Measurements from ENCODE around the gene ZSCAN21. TPM values are rescaled to one million over a fixed set of nuclear protein-coding genes. Genes with fewer than 3 reads are reported as not detected.

ZSCAN21 gene
- total and polyA plus RNA-seq, 5 experiments from 2014 or later: 5.2 to 11.2 (median 8.3) TPM

GRCh38 chr7:100015232-100016214 is 34.1 kb upstream of the ZSCAN21 start, which contains the start of gene ZKSCAN1:
TSS of gene ZKSCAN1 (plus strand) at chr7:100015596. CDS start at chr7:100023507, 7,911 bp downstream.
- peaks cover 19 to 56% (median 45%) of the 10 kb centered on the region in 4 donors for H3K4me1 Mint-ChIP-seq

GRCh38 chr7:100016215-100016901 is 33.2 kb upstream of the ZSCAN21 start:
- DNase-seq: no peak
- Mint-ChIP-seq H3K36me3 (peaks cover 0 to 23% (median 2%) of the 10 kb centered on the region in 3 donors), H3K4me3 (peak overlapping the region; percentile 87 to 96 (median 91)), H3K27ac (peak overlapping the region; percentile 90 to 99 (median 98)), H3K27me3 (no peaks in the 10 kb centered on the region), H3K9me3 (no peaks in the 10 kb centered on the region), H3K4me1 (peaks cover 19 to 61% (median 48%) of the 10 kb centered on the region in 4 donors)
- POLR2A ChIA-PET: interaction anchor here (0.8 to 2.5 kb wide), 9 partner anchors 9 to 103 kb away, joined by 3 to 16 read pairs (median 6); partner anchors contain the start of genes CNPY4 and ZSCAN21
- no peak for ATAC-seq

More at GRCh38 chr7:100015232-100016214, 34.1 kb upstream of the ZSCAN21 start, which contains the start of gene ZKSCAN1:
- Mint-ChIP-seq H3K9me3 (no peaks in the 10 kb centered on the region), H3K36me3 (peaks cover 0 to 23% (median 2%) of the 10 kb centered on the region in 3 donors), H3K27me3 (no peaks in the 10 kb centered on the region), H3K4me3 (peak within 1 kb of the TSS; percentile 87 to 96 (median 91)), H3K27ac (peak within 1 kb of the TSS; percentile 91 to 99 (median 98))
- ATAC-seq: peak; percentile 95 to 97
- POLR2A ChIA-PET: interaction anchor here (0.5 to 2.5 kb wide), 23 partner anchors 10 to 544 kb away, joined by 3 to 16 read pairs (median 4); partner anchors contain the start of genes COPS6, MBLAC1, TRIM4 and ZKSCAN5
- peak; percentile 74 to 92 (median 80) for DNase-seq

- H3K9me3 Mint-ChIP-seq: no peaks in the 10 kb centered on the region
- H3K27me3 Mint-ChIP-seq: no peaks in the 10 kb centered on the region
- ATAC-seq (no peak), DNase-seq (no peak)
- peak overlapping the region in 5 of 10 donors; percentile 9 to 70 (median 62) for H3K27ac Mint-ChIP-seq
- H3K4me3 Mint-ChIP-seq: peak overlapping the region in 8 of 10 donors; percentile 18 to 90 (median 38)
- POLR2A ChIA-PET: interaction anchor here (1.1 to 2.1 kb wide), 5 partner anchors 20 to 102 kb away, joined by 3 to 13 read pairs (median 5); partner anchors contain the start of genes CNPY4 and ZSCAN21
- H3K4me1 Mint-ChIP-seq: peaks cover 19 to 64% (median 51%) of the 10 kb centered on the region in 4 donors
- peaks cover 0 to 26% (median 2%) of the 10 kb centered on the region in 3 donors for H3K36me3 Mint-ChIP-seq
Observed at GRCh38 chr7:100017300-100017699, 32.3 kb upstream of the ZSCAN21 start.

- Mint-ChIP-seq H3K4me3 (peak overlapping the region in 4 of 10 donors; percentile 16 to 90 (median 37)), H3K9me3 (no peaks in the 10 kb centered on the region), H3K36me3 (peaks cover 0 to 32% (median 2%) of the 10 kb centered on the region in 3 donors), H3K27ac (peak overlapping the region in 5 of 10 donors; percentile 9 to 70 (median 49)), H3K4me1 (peaks cover 19 to 66% (median 53%) of the 10 kb centered on the region in 4 donors), H3K27me3 (no peaks in the 10 kb centered on the region)
- POLR2A ChIA-PET: interaction anchor here (1.1 to 2.1 kb wide), 2 partner anchors 21 to 24 kb away, joined by 3 to 13 read pairs; no protein-coding TSS in a partner anchor
- ATAC-seq (no peak), DNase-seq (no peak)
Observed at GRCh38 chr7:100017875-100018274, 31.7 kb upstream of the ZSCAN21 start.

GRCh38 chr7:100019908-100020307 is 29.7 kb upstream of the ZSCAN21 start:
- H3K36me3 Mint-ChIP-seq: peaks cover 0 to 51% (median 5%) of the 10 kb centered on the region in 3 donors
- POLR2A ChIA-PET: interaction anchor here (1.0 kb wide), 1 partner anchor 107 kb away, joined by 3 read pairs; the partner anchor contains the start of gene MBLAC1
- ATAC-seq (no peak), DNase-seq (no peak)
- peaks cover 19 to 60% (median 52%) of the 10 kb centered on the region in 4 donors for H3K4me1 Mint-ChIP-seq
- no peaks in the 10 kb centered on the region for H3K27me3 Mint-ChIP-seq
- H3K9me3 Mint-ChIP-seq: no peaks in the 10 kb centered on the region
- H3K4me3 Mint-ChIP-seq: no peak overlapping the region
- H3K27ac Mint-ChIP-seq: peak overlapping the region in 7 of 10 donors; percentile 17 to 61 (median 57)

- peaks cover 15 to 50% (median 45%) of the 10 kb centered on the region in 4 donors for H3K4me1 Mint-ChIP-seq
- no peak overlapping the region for H3K4me3 Mint-ChIP-seq
- H3K9me3 Mint-ChIP-seq: no peaks in the 10 kb centered on the region
- POLR2A ChIA-PET: interaction anchor here (0.6 to 1.6 kb wide), 6 partner anchors 23 to 104 kb away, joined by 3 to 5 read pairs (median 3); partner anchors contain the start of gene ZSCAN21
- no peaks in the 10 kb centered on the region for H3K27me3 Mint-ChIP-seq
- ATAC-seq: no peak
- DNase-seq: no peak
- H3K36me3 Mint-ChIP-seq: peaks cover 0 to 64% (median 5%) of the 10 kb centered on the region in 3 donors
- peak overlapping the region in 2 of 10 donors; percentile 27 to 29 for H3K27ac Mint-ChIP-seq
Observed at GRCh38 chr7:100021297-100021696, 28.3 kb upstream of the ZSCAN21 start.

- POLR2A ChIA-PET: no interaction called here
- Mint-ChIP-seq H3K4me3 (no peak overlapping the region), H3K27me3 (no peaks in the 10 kb centered on the region)
Observed at GRCh38 chr7:100022621-100023020, 27.0 kb upstream of the ZSCAN21 start.

GRCh38 chr7:100023526-100023925 is 26.0 kb upstream of the ZSCAN21 start:
- no peak for DNase-seq
- Mint-ChIP-seq H3K27ac (peak overlapping the region in 2 of 10 donors; percentile 22 to 44), H3K27me3 (no peaks in the 10 kb centered on the region), H3K4me3 (no peak overlapping the region), H3K9me3 (no peaks in the 10 kb centered on the region), H3K4me1 (peaks cover 8 to 32% (median 29%) of the 10 kb centered on the region in 4 donors), H3K36me3 (peaks cover 0 to 76% (median 4%) of the 10 kb centered on the region in 3 donors)
- no peak for ATAC-seq
- POLR2A ChIA-PET: no interaction called here

More at GRCh38 chr7:100022621-100023020, 27.0 kb upstream of the ZSCAN21 start:
- Mint-ChIP-seq H3K4me1 (peaks cover 11 to 39% (median 36%) of the 10 kb centered on the region in 4 donors), H3K36me3 (peaks cover 0 to 75% (median 5%) of the 10 kb centered on the region in 3 donors), H3K9me3 (no peaks in the 10 kb centered on the region), H3K27ac (no peak overlapping the region)
- ATAC-seq (no peak), DNase-seq (no peak)

- DNase-seq: no peak
- H3K27ac Mint-ChIP-seq: no peak overlapping the region
- H3K4me1 Mint-ChIP-seq: peaks cover 7 to 26% (median 23%) of the 10 kb centered on the region in 4 donors
- no peaks in the 10 kb centered on the region for H3K27me3 Mint-ChIP-seq
- H3K36me3 Mint-ChIP-seq: peaks cover 0 to 75% (median 3%) of the 10 kb centered on the region in 3 donors
- H3K9me3 Mint-ChIP-seq: no peaks in the 10 kb centered on the region
- H3K4me3 Mint-ChIP-seq: no peak overlapping the region
- no peak for ATAC-seq
- POLR2A ChIA-PET: interaction anchor here (1.9 kb wide), 1 partner anchor 9 kb away, joined by 7 read pairs; the partner anchor contains the start of gene ZKSCAN1
Observed at GRCh38 chr7:100024020-100024619, 25.5 kb upstream of the ZSCAN21 start.

- H3K4me3 Mint-ChIP-seq: no peak overlapping the region
- DNase-seq (no peak), ATAC-seq (no peak)
- H3K36me3 Mint-ChIP-seq: peaks cover 0 to 89% (median 10%) of the 10 kb centered on the region in 3 donors
- no peaks in the 10 kb centered on the region for H3K27me3 Mint-ChIP-seq
- no peaks in the 10 kb centered on the region for H3K9me3 Mint-ChIP-seq
- POLR2A ChIA-PET: interaction anchor here (0.7 kb wide), 2 partner anchors 11 to 72 kb away, joined by 3 to 5 read pairs; no protein-coding TSS in a partner anchor
- peaks cover 0 to 10% (median 5%) of the 10 kb centered on the region in 4 donors for H3K4me1 Mint-ChIP-seq
- no peak overlapping the region for H3K27ac Mint-ChIP-seq
Observed at GRCh38 chr7:100027197-100027596, 22.4 kb upstream of the ZSCAN21 start.

- H3K27ac Mint-ChIP-seq: peak overlapping the region in 2 of 10 donors; percentile 9 to 48
- H3K4me1 Mint-ChIP-seq: peaks cover 0 to 3% (median 0%) of the 10 kb centered on the region in 4 donors
- H3K4me3 Mint-ChIP-seq: no peak overlapping the region
- no peak for DNase-seq
- no peaks in the 10 kb centered on the region for H3K9me3 Mint-ChIP-seq
- H3K27me3 Mint-ChIP-seq: no peaks in the 10 kb centered on the region
- POLR2A ChIA-PET: interaction anchor here (0.6 to 1.0 kb wide), 2 partner anchors 15 to 252 kb away, joined by 3 read pairs; no protein-coding TSS in a partner anchor
- H3K36me3 Mint-ChIP-seq: peaks cover 4 to 89% (median 17%) of the 10 kb centered on the region in 3 donors
- ATAC-seq: no peak
Observed at GRCh38 chr7:100029596-100029995, 20.0 kb upstream of the ZSCAN21 start.
